Measurements from ENCODE around the gene MYMK.

MYMK gene

DNA sequence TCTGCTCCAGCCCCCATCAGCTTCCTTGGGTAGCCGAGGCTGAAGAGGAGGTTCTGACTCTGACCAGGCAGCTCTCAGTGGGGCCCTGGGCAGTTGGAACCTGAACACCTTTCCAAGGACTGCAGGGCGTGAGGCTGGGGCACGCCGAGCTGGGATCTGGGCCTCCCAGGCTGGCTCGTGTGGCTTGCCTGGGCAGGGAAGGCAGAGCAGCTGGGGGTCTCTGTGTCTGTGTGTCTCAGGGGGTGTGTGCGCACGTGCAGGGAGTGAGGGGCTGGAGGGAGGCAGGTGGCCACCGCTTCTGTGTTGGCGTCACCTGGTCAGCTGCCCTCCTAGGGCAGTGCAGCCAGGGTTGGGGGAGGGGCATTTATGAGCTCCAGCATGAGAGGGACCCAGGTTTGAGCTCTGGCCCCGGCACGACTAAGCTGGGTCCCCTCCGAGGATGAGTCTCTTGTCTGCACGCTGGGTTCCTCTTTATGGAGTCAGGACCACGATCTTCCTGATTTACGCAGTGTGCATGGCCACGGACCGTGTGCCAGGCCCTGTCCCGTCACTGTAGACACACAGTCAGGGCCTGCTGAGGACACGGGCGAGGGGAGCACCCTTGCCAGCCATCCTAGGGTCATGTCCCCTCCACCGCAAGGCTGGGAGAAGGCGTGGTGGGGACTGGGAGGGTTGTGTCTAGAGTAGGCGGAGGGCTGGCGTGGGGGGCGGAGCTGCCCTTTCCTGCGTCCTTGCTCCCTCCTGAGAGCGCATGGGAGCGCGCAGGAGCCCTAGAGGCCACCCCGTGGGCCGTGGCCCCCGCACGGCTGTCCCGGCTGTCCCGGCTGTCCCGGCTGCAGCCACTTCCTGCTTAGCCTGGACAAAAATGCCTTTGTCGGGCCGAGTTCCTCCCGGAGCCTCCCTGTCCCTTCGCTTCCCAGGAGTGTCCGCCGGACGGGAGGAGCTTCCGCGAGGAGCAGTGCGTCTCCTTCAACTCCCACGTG lies 14.4 kb upstream of the MYMK start:
- Histone ChIP-seq H3K4me1 (ENCODE audit: insufficient read depth, low read length) (peaks cover 1% of the 10 kb centered on the region; the same call in 1 of the 2 replicates), H3K9me3 (ENCODE audit: insufficient read depth, low read depth, low read length) (no peaks in the 10 kb centered on the region), H3K27me3 (ENCODE audit: insufficient read depth, low read length) (peaks cover 20% of the 10 kb centered on the region), H3K4me3 (ENCODE audit: low read length) (no peak overlapping the region), H3K36me3 (ENCODE audit: insufficient read depth, low read depth, low read length) (no peaks in the 10 kb centered on the region), H3K9ac (ENCODE audit: low read depth, low read length) (no peak overlapping the region), H3K27ac (ENCODE audit: low read length) (no peak overlapping the region)

DNA sequence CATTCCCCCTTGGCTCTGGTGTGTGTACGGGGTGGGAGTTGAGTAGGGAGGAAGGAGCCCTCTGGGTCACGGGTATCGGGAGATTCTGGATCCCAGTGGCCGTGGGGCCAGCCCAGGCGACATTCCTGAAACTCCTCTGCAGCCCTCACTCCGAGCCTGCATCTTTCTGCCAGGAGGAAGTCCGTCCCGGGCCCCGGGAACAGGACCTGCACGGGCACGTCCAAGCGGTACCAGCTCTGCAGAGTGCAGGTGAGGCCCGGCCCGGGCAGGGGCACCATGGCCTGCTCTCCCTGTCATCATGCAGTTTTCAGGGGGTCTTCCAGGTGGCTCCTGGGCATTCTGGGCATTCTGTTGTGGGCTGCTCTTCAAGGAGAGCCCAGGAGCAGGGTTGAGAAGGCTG lies 13.4 kb upstream of the MYMK start:
- H3K36me3 ChIP-seq (ENCODE audit: insufficient read depth, low read depth, low read length): no peaks in the 10 kb centered on the region
- H3K27ac ChIP-seq (ENCODE audit: low read length): no peak overlapping the region
- H3K4me3 ChIP-seq (ENCODE audit: low read length): no peak overlapping the region
- peaks cover 6% of the 10 kb centered on the region; the same call in 1 of the 2 replicates for H3K4me1 ChIP-seq (ENCODE audit: insufficient read depth, low read length)
- peaks cover 30% of the 10 kb centered on the region for H3K27me3 ChIP-seq (ENCODE audit: insufficient read depth, low read length)
- H3K9ac ChIP-seq (ENCODE audit: low read depth, low read length): no peak overlapping the region
- no peaks in the 10 kb centered on the region for H3K9me3 ChIP-seq (ENCODE audit: insufficient read depth, low read depth, low read length)

- H3K27me3 ChIP-seq (ENCODE audit: insufficient read depth, low read length): peaks cover 31% of the 10 kb centered on the region
- no peaks in the 10 kb centered on the region for H3K36me3 ChIP-seq (ENCODE audit: insufficient read depth, low read depth, low read length)
- H3K4me3 ChIP-seq (ENCODE audit: low read length): no peak overlapping the region
- H3K9me3 ChIP-seq (ENCODE audit: insufficient read depth, low read depth, low read length): no peaks in the 10 kb centered on the region
- H3K9ac ChIP-seq (ENCODE audit: low read depth, low read length): no peak overlapping the region
- no peak overlapping the region for H3K27ac ChIP-seq (ENCODE audit: low read length)
- H3K4me1 ChIP-seq (ENCODE audit: insufficient read depth, low read length): peaks cover 6% of the 10 kb centered on the region; the same call in 1 of the 2 replicates
These were observed 12.5 kb upstream of the MYMK start for GRCh38 chr9:133537257-133537656.

GRCh38 chr9:133536536-133536935 lies 11.8 kb upstream of the MYMK start:
- Histone ChIP-seq H3K9me3 (ENCODE audit: insufficient read depth, low read depth, low read length) (no peaks in the 10 kb centered on the region), H3K27me3 (ENCODE audit: insufficient read depth, low read length) (peaks cover 31% of the 10 kb centered on the region), H3K9ac (ENCODE audit: low read depth, low read length) (no peak overlapping the region), H3K36me3 (ENCODE audit: insufficient read depth, low read depth, low read length) (no peaks in the 10 kb centered on the region), H3K4me3 (ENCODE audit: low read length) (no peak overlapping the region), H3K27ac (ENCODE audit: low read length) (no peak overlapping the region), H3K4me1 (ENCODE audit: insufficient read depth, low read length) (peaks cover 6% of the 10 kb centered on the region; the same call in 1 of the 2 replicates)

DNA sequence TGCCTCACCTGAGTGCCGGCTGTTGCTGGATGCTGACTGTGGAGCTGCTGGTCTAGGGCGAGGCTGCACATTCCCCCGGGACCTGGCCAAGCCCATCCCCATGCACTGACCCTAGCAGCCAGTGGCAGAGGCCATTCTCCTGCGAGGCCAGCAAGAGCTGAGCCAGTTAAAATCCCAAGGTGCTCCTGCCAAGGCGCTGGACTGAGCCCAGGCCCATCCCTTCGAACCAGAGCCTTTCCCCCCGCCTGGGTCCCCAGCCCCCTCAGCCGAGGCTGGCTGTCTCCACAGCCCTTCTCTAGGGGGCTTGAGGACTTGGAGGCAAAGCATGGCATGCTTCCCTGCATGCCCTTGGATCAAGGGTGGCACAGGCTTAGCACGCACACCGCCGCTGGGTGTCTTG lies 11.3 kb upstream of the MYMK start:
- Histone ChIP-seq H3K4me1 (ENCODE audit: insufficient read depth, low read length) (peaks cover 6% of the 10 kb centered on the region; the same call in 1 of the 2 replicates), H3K27ac (ENCODE audit: low read length) (no peak overlapping the region)

GRCh38 chr9:133535306-133535877 lies 10.6 kb upstream of the MYMK start:
- Histone ChIP-seq H3K36me3 (ENCODE audit: insufficient read depth, low read depth, low read length) (no peaks in the 10 kb centered on the region), H3K4me3 (ENCODE audit: low read length) (no peak overlapping the region), H3K9ac (ENCODE audit: low read depth, low read length) (no peak overlapping the region), H3K27me3 (ENCODE audit: insufficient read depth, low read length) (peaks cover 31% of the 10 kb centered on the region), H3K4me1 (ENCODE audit: insufficient read depth, low read length) (peaks cover 6% of the 10 kb centered on the region; the same call in 1 of the 2 replicates), H3K27ac (ENCODE audit: low read length) (no peak overlapping the region), H3K9me3 (ENCODE audit: insufficient read depth, low read depth, low read length) (no peaks in the 10 kb centered on the region)

More for the DNA sequence above, 11.3 kb upstream of the MYMK start:
- Histone ChIP-seq H3K9me3 (ENCODE audit: insufficient read depth, low read depth, low read length) (no peaks in the 10 kb centered on the region), H3K9ac (ENCODE audit: low read depth, low read length) (no peak overlapping the region), H3K4me3 (ENCODE audit: low read length) (no peak overlapping the region), H3K36me3 (ENCODE audit: insufficient read depth, low read depth, low read length) (no peaks in the 10 kb centered on the region), H3K27me3 (ENCODE audit: insufficient read depth, low read length) (peaks cover 31% of the 10 kb centered on the region)

DNA sequence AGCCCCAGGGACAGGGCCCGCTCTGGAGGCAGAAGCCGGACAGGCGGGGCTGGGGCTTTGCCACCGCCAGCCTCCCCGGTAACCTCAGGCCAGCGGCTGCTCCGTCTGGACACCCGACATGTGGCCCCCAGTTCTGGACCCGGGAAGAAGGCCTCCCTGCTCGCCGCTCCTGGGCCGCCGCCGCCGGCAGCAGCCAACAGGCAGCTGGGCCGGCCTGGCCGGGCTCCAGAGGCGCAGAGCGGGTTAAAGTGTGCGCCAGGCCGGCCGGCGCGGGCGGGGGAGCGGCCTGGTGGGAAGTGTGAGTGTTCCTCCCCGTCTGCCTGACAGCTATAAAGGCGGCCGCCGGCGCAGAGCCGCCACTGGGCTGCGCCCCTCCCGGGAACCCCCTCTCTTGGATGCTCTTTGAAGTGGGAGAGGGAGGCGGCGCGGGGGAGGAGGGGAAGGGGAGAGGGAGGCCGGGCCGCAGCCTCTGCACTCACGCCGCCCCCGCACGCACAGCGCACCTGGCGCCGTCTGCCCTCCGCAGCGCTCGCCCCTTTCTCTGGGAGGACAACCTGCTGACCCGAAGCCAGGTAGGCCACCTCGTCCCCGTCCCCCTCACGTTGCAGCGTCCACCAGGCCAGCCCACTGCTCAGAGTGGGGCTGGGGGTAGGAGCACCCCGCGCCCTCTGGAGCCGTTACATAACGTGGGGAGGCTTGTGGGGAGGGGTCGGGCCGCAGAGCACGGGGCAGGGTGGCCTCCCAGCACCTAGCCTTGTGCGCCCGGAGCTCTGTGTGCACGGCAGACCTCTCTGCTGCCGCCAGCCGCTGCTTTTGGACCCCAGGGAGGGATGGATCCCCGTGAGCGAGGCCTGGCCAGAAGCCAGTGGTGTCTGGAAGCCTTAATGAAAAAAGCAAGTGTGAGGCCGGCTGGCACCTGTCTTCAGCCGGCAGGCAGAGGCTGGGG lies 9.9 kb upstream of the MYMK start, which contains the start of gene ADAMTSL2:
Gene ADAMTSL2 (plus strand): TSS at position 359 of the 946 bp plus-strand sequence. CDS start 2,009 bp downstream, outside the sequence.
- Histone ChIP-seq H3K27me3 (ENCODE audit: insufficient read depth, low read length) (peaks cover 31% of the 10 kb centered on the region), H3K4me1 (ENCODE audit: insufficient read depth, low read length) (peaks cover 6% of the 10 kb centered on the region; the same call in 1 of the 2 replicates), H3K9ac (ENCODE audit: low read depth, low read length) (no peak within 1 kb of the TSS; the same call in 1 of the 2 replicates), H3K9me3 (ENCODE audit: insufficient read depth, low read depth, low read length) (no peaks in the 10 kb centered on the region), H3K4me3 (ENCODE audit: low read length) (peak within 1 kb of the TSS; percentile 60; the same call in 1 of the 2 replicates), H3K27ac (ENCODE audit: low read length) (no peak within 1 kb of the TSS), H3K36me3 (ENCODE audit: insufficient read depth, low read depth, low read length) (no peaks in the 10 kb centered on the region)

DNA sequence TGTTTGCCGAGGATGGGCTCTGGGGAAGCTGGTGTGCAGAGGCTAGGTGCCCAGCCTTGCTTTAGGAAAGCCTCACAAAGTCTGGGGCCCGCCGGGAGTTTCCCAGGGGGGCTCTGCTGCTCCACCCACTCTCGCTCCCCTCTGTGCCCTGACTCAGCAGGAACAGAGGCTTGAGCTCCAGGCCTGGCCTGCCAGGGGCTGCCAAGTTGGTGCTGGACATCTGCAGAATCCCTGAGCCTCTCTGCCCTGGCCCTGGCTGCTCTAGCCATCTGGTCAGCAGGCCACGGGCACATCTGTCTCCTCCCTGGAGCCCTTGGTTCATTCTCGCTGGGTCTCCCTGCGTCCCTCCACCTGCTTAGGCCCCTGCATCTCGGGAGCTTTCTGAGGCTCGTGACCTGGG lies 9.1 kb upstream of the MYMK start:
- Histone ChIP-seq H3K27me3 (ENCODE audit: insufficient read depth, low read length) (peaks cover 31% of the 10 kb centered on the region), H3K9me3 (ENCODE audit: insufficient read depth, low read depth, low read length) (no peaks in the 10 kb centered on the region), H3K9ac (ENCODE audit: low read depth, low read length) (no peak overlapping the region; the same call in 1 of the 2 replicates), H3K27ac (ENCODE audit: low read length) (no peak overlapping the region), H3K36me3 (ENCODE audit: insufficient read depth, low read depth, low read length) (no peaks in the 10 kb centered on the region), H3K4me3 (ENCODE audit: low read length) (peak overlapping the region; percentile 60; the same call in 1 of the 2 replicates), H3K4me1 (ENCODE audit: insufficient read depth, low read length) (peaks cover 6% of the 10 kb centered on the region; the same call in 1 of the 2 replicates)

GRCh38 chr9:133532937-133533668 lies 8.3 kb upstream of the MYMK start:
- Histone ChIP-seq H3K9me3 (ENCODE audit: insufficient read depth, low read depth, low read length) (no peaks in the 10 kb centered on the region), H3K27me3 (ENCODE audit: insufficient read depth, low read length) (peaks cover 34% of the 10 kb centered on the region), H3K4me1 (ENCODE audit: insufficient read depth, low read length) (peaks cover 10% of the 10 kb centered on the region; the same call in 1 of the 2 replicates), H3K27ac (ENCODE audit: low read length) (no peak overlapping the region), H3K4me3 (ENCODE audit: low read length) (no peak overlapping the region), H3K36me3 (ENCODE audit: insufficient read depth, low read depth, low read length) (no peaks in the 10 kb centered on the region), H3K9ac (ENCODE audit: low read depth, low read length) (no peak overlapping the region)

DNA sequence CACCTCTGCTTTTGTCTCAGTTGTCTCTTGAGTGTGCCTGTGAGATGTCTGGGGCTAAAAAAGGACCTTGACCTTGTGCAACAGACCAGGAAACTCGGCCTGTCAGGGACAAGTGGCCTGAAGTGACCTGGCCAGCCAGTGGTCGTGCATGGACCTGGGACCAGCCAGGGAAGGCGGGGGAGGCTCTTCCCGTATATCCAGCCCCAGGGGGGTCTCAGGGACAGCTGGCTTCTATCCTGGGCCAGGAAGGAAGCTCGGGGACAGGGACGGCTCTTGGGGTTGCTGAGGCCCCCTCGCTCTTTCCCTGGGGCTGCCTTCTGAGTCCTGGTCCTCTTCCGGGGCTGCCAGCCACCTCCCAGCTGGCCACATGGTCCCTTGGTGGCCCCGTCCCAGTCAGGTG lies 6.5 kb upstream of the MYMK start:
- Histone ChIP-seq H3K4me3 (ENCODE audit: low read length) (no peak overlapping the region), H3K4me1 (ENCODE audit: insufficient read depth, low read length) (peaks cover 23% of the 10 kb centered on the region; the same call in 1 of the 2 replicates), H3K27ac (ENCODE audit: low read length) (no peak overlapping the region), H3K9me3 (ENCODE audit: insufficient read depth, low read depth, low read length) (no peaks in the 10 kb centered on the region), H3K9ac (ENCODE audit: low read depth, low read length) (no peak overlapping the region), H3K36me3 (ENCODE audit: insufficient read depth, low read depth, low read length) (no peaks in the 10 kb centered on the region), H3K27me3 (ENCODE audit: insufficient read depth, low read length) (peaks cover 38% of the 10 kb centered on the region)
